Measurements from ENCODE around the gene SMAD7. TPM values are rescaled to one million over a fixed set of nuclear protein-coding genes. Genes with fewer than 3 reads are reported as not detected.

Gene SMAD7
- total RNA-seq, 4 donors from 2014 or later: 40.1 to 69.3 (median 59.2) TPM

- peak overlapping the region in 2 of 3 donors; percentile 19 to 79 for H3K27ac ChIP-seq
- H3K4me1 ChIP-seq: peaks cover 88 to 100% of the 10 kb centered on the region in 2 donors
- no peak overlapping the region for H3K4me3 ChIP-seq (replicated peaks in 1 of 3)
- no peaks in the 10 kb centered on the region for H3K9me3 ChIP-seq
- WGBS, 2 donors: 70 to 75% methylated on average over 6 of the region's 6 CpGs
- H3K27me3 ChIP-seq: no peaks in the 10 kb centered on the region
- peaks cover 5 to 10% of the 10 kb centered on the region in 2 donors for H3K36me3 ChIP-seq
- no peak for DNase-seq
- TF ChIP-seq POLR2A (IDR thresholded peaks at IDR 0.05): no peak
- TF ChIP-seq, protein P1, sequence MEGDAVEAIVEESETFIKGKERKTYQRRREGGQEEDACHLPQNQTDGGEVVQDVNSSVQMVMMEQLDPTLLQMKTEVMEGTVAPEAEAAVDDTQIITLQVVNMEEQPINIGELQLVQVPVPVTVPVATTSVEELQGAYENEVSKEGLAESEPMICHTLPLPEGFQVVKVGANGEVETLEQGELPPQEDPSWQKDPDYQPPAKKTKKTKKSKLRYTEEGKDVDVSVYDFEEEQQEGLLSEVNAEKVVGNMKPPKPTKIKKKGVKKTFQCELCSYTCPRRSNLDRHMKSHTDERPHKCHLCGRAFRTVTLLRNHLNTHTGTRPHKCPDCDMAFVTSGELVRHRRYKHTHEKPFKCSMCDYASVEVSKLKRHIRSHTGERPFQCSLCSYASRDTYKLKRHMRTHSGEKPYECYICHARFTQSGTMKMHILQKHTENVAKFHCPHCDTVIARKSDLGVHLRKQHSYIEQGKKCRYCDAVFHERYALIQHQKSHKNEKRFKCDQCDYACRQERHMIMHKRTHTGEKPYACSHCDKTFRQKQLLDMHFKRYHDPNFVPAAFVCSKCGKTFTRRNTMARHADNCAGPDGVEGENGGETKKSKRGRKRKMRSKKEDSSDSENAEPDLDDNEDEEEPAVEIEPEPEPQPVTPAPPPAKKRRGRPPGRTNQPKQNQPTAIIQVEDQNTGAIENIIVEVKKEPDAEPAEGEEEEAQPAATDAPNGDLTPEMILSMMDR (IDR thresholded peaks at IDR 0.05): no peak
- intact Hi-C loops (cut with DNase I): no loop called here
These were observed 12.7 kb downstream of the SMAD7 start for GRCh38 chr18:48937869-48938750.

DNA sequence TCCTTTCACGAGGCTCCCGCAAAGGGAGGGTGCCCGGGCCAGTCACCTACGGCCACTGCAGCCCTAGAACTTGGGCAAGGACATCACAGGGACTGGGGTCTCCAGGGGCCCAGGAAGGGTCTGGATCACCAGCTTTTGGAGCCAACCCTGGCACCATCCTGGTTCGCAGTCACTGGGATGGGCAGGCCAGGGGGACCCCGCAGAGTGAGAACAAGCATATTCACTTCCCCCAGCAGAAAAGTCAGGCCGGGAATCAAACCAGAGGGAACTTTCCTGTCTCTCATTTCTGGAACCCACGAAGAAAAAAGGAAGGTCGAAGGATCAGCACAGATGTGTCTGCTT is 15.4 kb downstream of the SMAD7 start:
- Histone ChIP-seq H3K9me3 (no peaks in the 10 kb centered on the region), H3K27me3 (no peaks in the 10 kb centered on the region), H3K36me3 (no peaks in the 10 kb centered on the region), H3K4me1 (peaks cover 88 to 100% of the 10 kb centered on the region in 2 donors), H3K27ac (peak overlapping the region; percentile 0 to 69 (median 65)), H3K4me3 (replicated peaks in 1 of 3) (no peak overlapping the region)
- no peak for DNase-seq
- TF ChIP-seq POLR2A (IDR thresholded peaks at IDR 0.05): no peak
- TF ChIP-seq, protein P1 (IDR thresholded peaks at IDR 0.05): no peak
- 81 to 91% methylated on average over 5 to 9 of the region's 9 CpGs for WGBS, 2 donors
- intact Hi-C loops (cut with DNase I): no loop called here

- no peak for DNase-seq
- TF ChIP-seq POLR2A (IDR thresholded peaks at IDR 0.05): no peak
- TF ChIP-seq, protein P1 (IDR thresholded peaks at IDR 0.05): no peak
- H3K4me3 ChIP-seq (replicated peaks in 1 of 3): no peak overlapping the region
These were observed 15.9 kb downstream of the SMAD7 start for GRCh38 chr18:48934723-48935432.

GRCh38 chr18:48934415-48934722 is 16.4 kb downstream of the SMAD7 start:
- TF ChIP-seq, protein P1 (IDR thresholded peaks at IDR 0.05): no peak
- no peak for TF ChIP-seq POLR2A (IDR thresholded peaks at IDR 0.05)
- intact Hi-C loops (cut with DNase I): no loop called here
- H3K4me3 ChIP-seq (replicated peaks in 1 of 3): no peak overlapping the region
- peak overlapping the region; percentile 1 to 69 (median 65) for H3K27ac ChIP-seq
- WGBS, 2 donors: 71 to 73% methylated on average over 3 of the region's 3 CpGs
- DNase-seq: no peak
- no peaks in the 10 kb centered on the region for H3K36me3 ChIP-seq
- no peaks in the 10 kb centered on the region for H3K27me3 ChIP-seq
- H3K9me3 ChIP-seq: no peaks in the 10 kb centered on the region
- peaks cover 88 to 100% of the 10 kb centered on the region in 2 donors for H3K4me1 ChIP-seq

More at GRCh38 chr18:48934723-48935432, 15.9 kb downstream of the SMAD7 start:
- Histone ChIP-seq H3K36me3 (no peaks in the 10 kb centered on the region), H3K9me3 (no peaks in the 10 kb centered on the region), H3K27me3 (no peaks in the 10 kb centered on the region), H3K4me1 (peaks cover 88 to 100% of the 10 kb centered on the region in 2 donors), H3K27ac (peak overlapping the region; percentile 1 to 69 (median 65))
- intact Hi-C loops (cut with DNase I): no loop called here
- WGBS, 2 donors: 50 to 74% methylated on average over 14 of the region's 14 CpGs

Data from thyroid gland (tissue), 4 donors.